MM.1S (cell line): ENCODE data around the gene NELFB.
A peak's percentile ranks its signal among the peaks of the same experiment; 100 is the strongest.

Experiments
- DNase-seq: peaks from one replicate; pipeline ENCODE4 v3.0.0-alpha.2; 2015
- H2AFZ ChIP-seq: fragments of 300-600 bp; sonication (generic); 2 replicates; pipeline ENCODE4 v1.6.0; 2016; ENCODE audit warnings: antibody characterized with exemption, low read length
- H3F3A ChIP-seq: fragments of 300-600 bp; sonication (generic); 2 replicates; pipeline ENCODE4 v1.6.1; 2016; ENCODE audit warnings: mild to moderate bottlenecking, antibody characterized with exemption, low read length, moderate library complexity, mixed read lengths; ENCODE audit not compliant: insufficient read depth
- H3K27ac ChIP-seq: fragments of 300-600 bp; sonication (generic); 2 replicates; pipeline ENCODE4 v1.5.1; 2016; ENCODE audit warnings: mild to moderate bottlenecking, low read length
- H3K27me3 ChIP-seq: fragments of 300-600 bp; sonication (generic); replicated peaks from 2 replicates; pipeline ENCODE4 v1.6.0; 2016; ENCODE audit warnings: low read length; ENCODE audit not compliant: insufficient read depth
- H3K36me3 ChIP-seq: fragments of 300-600 bp; sonication (generic); replicated peaks from 2 replicates; pipeline ENCODE4 v1.6.1; 2016; ENCODE audit warnings: mild to moderate bottlenecking, low read length, mixed read lengths; ENCODE audit not compliant: insufficient read depth
- H3K4me1 ChIP-seq: fragments of 300-600 bp; sonication (generic); 2 replicates; pipeline ENCODE4 v1.6.1; 2016; ENCODE audit warnings: low read length, mixed read lengths
- H3K4me2 ChIP-seq: fragments of 300-600 bp; sonication (generic); 2 replicates; pipeline ENCODE4 v1.6.0; 2016; ENCODE audit warnings: low read depth, low read length
- H3K4me3 ChIP-seq: fragments of 300-600 bp; sonication (generic); 2 replicates; pipeline ENCODE4 v1.5.1; 2016; ENCODE audit warnings: low read length, mixed read lengths
- H3K79me2 ChIP-seq: fragments of 300-600 bp; sonication (generic); 2 replicates; pipeline ENCODE4 v1.6.1; 2016; ENCODE audit warnings: mixed run types, low read length, mixed read lengths
- H3K9ac ChIP-seq: fragments of 300-600 bp; sonication (generic); 2 replicates; pipeline ENCODE4 v1.6.1; 2016; ENCODE audit warnings: low read length, mixed read lengths
- H3K9me2 ChIP-seq: fragments of 300-600 bp; sonication (generic); replicated peaks from 2 replicates; pipeline ENCODE4 v1.6.1; 2016; ENCODE audit warnings: mild to moderate bottlenecking, low read length, mixed read lengths; ENCODE audit not compliant: insufficient read depth
- H3K9me3 ChIP-seq: fragments of 300-600 bp; sonication (generic); replicated peaks from 2 replicates; pipeline ENCODE4 v1.6.1; 2016; ENCODE audit warnings: mild to moderate bottlenecking, low read length, mixed read lengths; ENCODE audit not compliant: insufficient read depth
- H4K20me1 ChIP-seq: fragments of 300-600 bp; sonication (generic); 2 replicates; pipeline ENCODE4 v1.6.1; 2016; ENCODE audit warnings: mild to moderate bottlenecking, low read length, moderate library complexity, mixed read lengths; ENCODE audit not compliant: insufficient read depth
- EZH2 ChIP-seq: fragments of 300-600 bp; sonication (generic); optimal IDR thresholded peaks from 2 replicates; pipeline ENCODE3; 2017; ENCODE audit warnings: low read depth, mild to moderate bottlenecking, antibody characterized with exemption, low read length, mixed read lengths
- EZH2phosphoT487 ChIP-seq: fragments of 300-600 bp; sonication (generic); IDR thresholded peaks from 2 replicates; pipeline ENCODE4 v1.6.1; 2018; ENCODE audit warnings: antibody characterized with exemption, low read length
- TF ChIP-seq, protein P1 (sequence below): fragments of 300-600 bp; sonication (generic); IDR thresholded peaks from 2 replicates; pipeline ENCODE4 v1.5.1; 2016; ENCODE audit warnings: antibody characterized with exemption, low read length, mixed read lengths

Gene NELFB

DNA sequence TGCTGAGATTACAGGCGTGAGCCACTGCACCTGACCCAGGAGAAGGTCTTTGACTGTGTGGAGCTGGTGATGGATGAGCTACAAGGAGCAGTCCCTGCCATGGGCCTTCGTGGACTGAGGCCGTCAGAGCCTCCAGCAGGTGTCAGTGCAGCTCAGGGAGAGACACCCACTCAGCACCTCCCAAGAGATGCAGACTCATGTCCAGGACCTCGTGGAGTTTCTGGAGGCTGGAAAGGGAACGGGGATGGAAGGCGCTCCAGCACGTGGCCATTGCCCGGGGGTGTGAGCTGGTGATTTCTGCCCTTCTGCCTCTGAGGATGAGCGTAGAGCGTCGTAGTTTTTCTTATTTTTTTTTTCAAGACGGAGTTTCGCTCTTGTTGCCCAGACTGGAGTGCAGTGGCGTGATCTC, 31.9 kb downstream of the NELFB start:
- no peaks in the 10 kb centered on the region; the same call in 1 of the 2 replicates for H3K27me3 ChIP-seq
- no peak overlapping the region for H2AFZ ChIP-seq
- no peak overlapping the region for H3K4me3 ChIP-seq
- TF ChIP-seq, protein P1, sequence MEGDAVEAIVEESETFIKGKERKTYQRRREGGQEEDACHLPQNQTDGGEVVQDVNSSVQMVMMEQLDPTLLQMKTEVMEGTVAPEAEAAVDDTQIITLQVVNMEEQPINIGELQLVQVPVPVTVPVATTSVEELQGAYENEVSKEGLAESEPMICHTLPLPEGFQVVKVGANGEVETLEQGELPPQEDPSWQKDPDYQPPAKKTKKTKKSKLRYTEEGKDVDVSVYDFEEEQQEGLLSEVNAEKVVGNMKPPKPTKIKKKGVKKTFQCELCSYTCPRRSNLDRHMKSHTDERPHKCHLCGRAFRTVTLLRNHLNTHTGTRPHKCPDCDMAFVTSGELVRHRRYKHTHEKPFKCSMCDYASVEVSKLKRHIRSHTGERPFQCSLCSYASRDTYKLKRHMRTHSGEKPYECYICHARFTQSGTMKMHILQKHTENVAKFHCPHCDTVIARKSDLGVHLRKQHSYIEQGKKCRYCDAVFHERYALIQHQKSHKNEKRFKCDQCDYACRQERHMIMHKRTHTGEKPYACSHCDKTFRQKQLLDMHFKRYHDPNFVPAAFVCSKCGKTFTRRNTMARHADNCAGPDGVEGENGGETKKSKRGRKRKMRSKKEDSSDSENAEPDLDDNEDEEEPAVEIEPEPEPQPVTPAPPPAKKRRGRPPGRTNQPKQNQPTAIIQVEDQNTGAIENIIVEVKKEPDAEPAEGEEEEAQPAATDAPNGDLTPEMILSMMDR, result peak; percentile 53
- no peak for TF ChIP-seq EZH2phosphoT487
- no peak overlapping the region for H3K4me2 ChIP-seq
- no peaks in the 10 kb centered on the region for H4K20me1 ChIP-seq
- no peaks in the 10 kb centered on the region for H3K36me3 ChIP-seq
- H3K79me2 ChIP-seq, result no peaks in the 10 kb centered on the region
- no peaks in the 10 kb centered on the region for H3K4me1 ChIP-seq
- H3F3A ChIP-seq, result peaks cover 7% of the 10 kb centered on the region; the same call in 1 of the 2 replicates
- no peak overlapping the region for H3K27ac ChIP-seq
- no peaks in the 10 kb centered on the region for H3K9me3 ChIP-seq
- no peaks in the 10 kb centered on the region for H3K9me2 ChIP-seq
- peak; percentile 48 for DNase-seq
- H3K9ac ChIP-seq, result no peak overlapping the region

DNA sequence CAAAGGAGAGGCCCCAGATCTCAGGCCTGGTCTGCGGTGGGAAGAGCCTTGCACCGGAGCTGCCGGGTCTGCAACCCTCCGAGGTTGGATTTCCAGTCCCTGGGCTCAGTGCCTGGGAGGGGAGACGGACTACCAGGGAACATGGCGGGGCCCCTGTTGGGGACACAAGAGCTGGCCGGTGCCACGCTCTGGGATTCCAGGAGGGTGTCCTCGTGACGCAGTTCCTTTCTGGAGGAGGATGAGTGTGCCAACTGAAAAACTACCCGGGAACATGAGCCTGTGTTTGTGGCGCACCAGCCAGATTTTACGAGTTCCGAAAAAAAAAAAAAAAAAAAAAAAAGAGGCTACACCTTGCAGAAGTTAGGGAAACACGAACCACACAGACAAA, 38.0 kb downstream of the NELFB start:
- Histone ChIP-seq H3K4me1 (no peaks in the 10 kb centered on the region), H3K27ac (no peak overlapping the region), H3K36me3 (no peaks in the 10 kb centered on the region), H3F3A (no peaks in the 10 kb centered on the region), H4K20me1 (no peaks in the 10 kb centered on the region), H3K79me2 (no peaks in the 10 kb centered on the region), H3K9me3 (no peaks in the 10 kb centered on the region), H3K9ac (no peak overlapping the region), H3K4me3 (no peak overlapping the region), H3K9me2 (no peaks in the 10 kb centered on the region), H3K27me3 (peaks cover 52% of the 10 kb centered on the region), H3K4me2 (no peak overlapping the region), H2AFZ (no peak overlapping the region)
- TF ChIP-seq EZH2 (no peak), EZH2phosphoT487 (no peak)
- TF ChIP-seq, protein P1, result no peak
- DNase-seq, result no peak

DNA sequence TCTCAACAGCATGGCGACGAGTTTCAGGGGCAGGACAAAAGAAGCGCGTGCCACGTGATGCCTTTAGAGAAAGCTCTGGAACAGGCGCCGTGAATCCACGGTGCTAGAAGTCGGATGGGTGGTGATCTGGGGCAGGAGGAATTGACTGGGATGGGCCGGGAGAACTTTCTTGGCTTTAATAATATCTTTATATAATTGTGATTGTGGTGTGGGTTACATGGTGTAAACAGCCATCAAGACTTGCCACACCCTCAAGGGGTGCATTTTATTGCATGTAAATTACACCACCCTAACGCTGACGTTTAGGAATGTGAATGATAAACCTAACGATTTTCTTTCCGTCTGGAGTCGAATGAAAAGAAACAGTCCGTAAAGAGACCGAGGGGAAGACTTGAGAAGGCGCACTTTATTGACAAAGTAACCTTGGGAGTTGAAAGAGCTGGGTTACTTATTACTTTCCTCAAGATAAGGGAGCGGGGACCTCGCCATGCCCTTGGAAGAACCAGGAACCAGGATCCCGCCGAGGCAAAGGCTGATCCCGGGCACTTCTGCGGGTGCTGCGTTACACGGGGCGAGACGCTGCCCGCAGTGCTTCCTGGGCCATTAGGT, 38.5 kb downstream of the NELFB start:
- no peaks in the 10 kb centered on the region for H3K9me2 ChIP-seq
- no peaks in the 10 kb centered on the region for H4K20me1 ChIP-seq
- no peak overlapping the region for H2AFZ ChIP-seq
- no peak overlapping the region for H3K9ac ChIP-seq
- H3K9me3 ChIP-seq, result no peaks in the 10 kb centered on the region
- H3K4me1 ChIP-seq, result no peaks in the 10 kb centered on the region
- DNase-seq, result no peak
- no peak overlapping the region for H3K4me3 ChIP-seq
- no peaks in the 10 kb centered on the region for H3K79me2 ChIP-seq
- H3F3A ChIP-seq, result no peaks in the 10 kb centered on the region
- H3K4me2 ChIP-seq, result no peak overlapping the region
- TF ChIP-seq EZH2phosphoT487 (no peak), EZH2 (no peak)
- TF ChIP-seq, protein P1, result no peak
- peaks cover 57% of the 10 kb centered on the region for H3K27me3 ChIP-seq
- no peaks in the 10 kb centered on the region for H3K36me3 ChIP-seq
- H3K27ac ChIP-seq, result no peak overlapping the region
